PC-3 (cell line): ENCODE data around the gene ASTN2.

ENCODE experiments used
- CTCF ChIP-seq: fragments of 300-600 bp; sonication (generic); conservative IDR thresholded peaks from 2 replicates; pipeline ENCODE4 v1.5.1; 2017; ENCODE audit warnings: antibody characterized with exemption, low read depth, mild to moderate bottlenecking, low read length
- EZH2 ChIP-seq: fragments of 300-600 bp; sonication (generic); IDR thresholded peaks from one replicate; pipeline ENCODE4 v1.6.1; 2017; ENCODE audit warnings: antibody characterized with exemption, mild to moderate bottlenecking, low read length; ENCODE audit not compliant: unreplicated experiment
- EZH2phosphoT487 ChIP-seq: fragments of 300-600 bp; sonication (generic); IDR thresholded peaks from 2 replicates; pipeline ENCODE4 v1.6.1; 2018; ENCODE audit warnings: mild to moderate bottlenecking, antibody characterized with exemption, low read length, borderline replicate concordance

GRCh38 chr9:116479967-116480366 lies 934.9 kb downstream of the ASTN2 start:
- no peak for TF ChIP-seq CTCF
- no peak for TF ChIP-seq EZH2phosphoT487
- no peak for TF ChIP-seq EZH2
